Mammary epithelial cell (primary cell): ENCODE results near the gene PURA.

Source experiments
- EZH2 ChIP-seq: IDR thresholded peaks from 2 replicates; pipeline ENCODE4 v1.6.1; 2012; ENCODE audit warnings: low read length, inconsistent platforms, borderline replicate concordance
- TF ChIP-seq, protein P1 (sequence below), 2 donors: IDR thresholded peaks in 1 of 2; conservative IDR thresholded peaks in 1 of 2; 2 replicates each; pipeline ENCODE4 v1.5.1; 2011 to 2012; ENCODE audit warnings: inconsistent platforms in 2 of 2, low read length in 2 of 2, mild to moderate bottlenecking in 2 of 2, control low read depth in 1 of 2, low read depth in 1 of 2; ENCODE audit not compliant: insufficient read depth in 1 of 2; ENCODE audit errors: extremely low read depth in 1 of 2

DNA sequence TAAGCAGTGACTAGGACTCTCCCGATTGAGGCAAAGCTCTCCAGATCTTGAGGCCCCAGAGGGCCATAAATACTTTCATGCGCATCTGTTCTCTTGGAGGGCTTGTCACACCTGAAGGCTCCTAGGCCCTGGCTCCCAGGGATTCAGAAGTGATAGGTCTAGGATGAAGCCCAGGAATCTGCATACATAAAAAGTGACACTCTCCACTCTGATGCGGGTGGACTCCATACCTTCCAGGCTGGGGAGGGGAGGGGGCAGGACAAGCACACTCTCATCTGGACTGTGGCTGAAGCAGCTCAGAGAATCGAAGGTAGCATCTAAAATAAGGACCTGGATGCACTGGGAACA lies 52.0 kb downstream of the PURA start:
- TF ChIP-seq EZH2 = no peak
- TF ChIP-seq, protein P1, sequence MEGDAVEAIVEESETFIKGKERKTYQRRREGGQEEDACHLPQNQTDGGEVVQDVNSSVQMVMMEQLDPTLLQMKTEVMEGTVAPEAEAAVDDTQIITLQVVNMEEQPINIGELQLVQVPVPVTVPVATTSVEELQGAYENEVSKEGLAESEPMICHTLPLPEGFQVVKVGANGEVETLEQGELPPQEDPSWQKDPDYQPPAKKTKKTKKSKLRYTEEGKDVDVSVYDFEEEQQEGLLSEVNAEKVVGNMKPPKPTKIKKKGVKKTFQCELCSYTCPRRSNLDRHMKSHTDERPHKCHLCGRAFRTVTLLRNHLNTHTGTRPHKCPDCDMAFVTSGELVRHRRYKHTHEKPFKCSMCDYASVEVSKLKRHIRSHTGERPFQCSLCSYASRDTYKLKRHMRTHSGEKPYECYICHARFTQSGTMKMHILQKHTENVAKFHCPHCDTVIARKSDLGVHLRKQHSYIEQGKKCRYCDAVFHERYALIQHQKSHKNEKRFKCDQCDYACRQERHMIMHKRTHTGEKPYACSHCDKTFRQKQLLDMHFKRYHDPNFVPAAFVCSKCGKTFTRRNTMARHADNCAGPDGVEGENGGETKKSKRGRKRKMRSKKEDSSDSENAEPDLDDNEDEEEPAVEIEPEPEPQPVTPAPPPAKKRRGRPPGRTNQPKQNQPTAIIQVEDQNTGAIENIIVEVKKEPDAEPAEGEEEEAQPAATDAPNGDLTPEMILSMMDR (conservative IDR thresholded peaks at IDR 0.05 in 1 of 2, IDR thresholded peaks at IDR 0.05 in 1 of 2; ENCODE audit: extremely low read depth in 1 of 2, insufficient read depth in 1 of 2, low read depth in 1 of 2, low read length in 2 of 2) = no peak
